ENCODE measurements around the gene NTRK3.

DNA sequence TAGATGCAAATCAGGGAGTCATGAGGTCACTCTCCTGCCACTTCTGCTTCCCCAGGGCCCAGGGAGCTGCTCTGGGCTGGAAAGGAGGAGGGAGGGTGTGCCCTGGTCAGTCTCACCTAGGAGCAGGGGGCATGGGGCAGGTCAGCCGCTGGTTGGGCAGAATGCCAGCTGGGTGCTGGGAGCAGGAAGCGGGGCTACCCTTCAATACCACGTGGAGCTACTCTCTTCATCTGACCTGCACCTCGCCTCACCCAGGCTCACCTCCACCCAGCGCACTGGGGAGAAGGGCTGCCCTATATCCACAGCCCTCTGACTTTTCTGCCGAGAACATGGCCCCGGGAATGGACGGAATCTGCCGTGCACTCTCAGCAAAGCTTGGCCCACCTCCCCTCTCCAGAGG is 15.1 kb downstream of the NTRK3 start:
- no peak for TF ChIP-seq EZH2phosphoT487 (IDR thresholded peaks at IDR 0.05; ENCODE audit: low read depth)
- TF ChIP-seq, protein P1, sequence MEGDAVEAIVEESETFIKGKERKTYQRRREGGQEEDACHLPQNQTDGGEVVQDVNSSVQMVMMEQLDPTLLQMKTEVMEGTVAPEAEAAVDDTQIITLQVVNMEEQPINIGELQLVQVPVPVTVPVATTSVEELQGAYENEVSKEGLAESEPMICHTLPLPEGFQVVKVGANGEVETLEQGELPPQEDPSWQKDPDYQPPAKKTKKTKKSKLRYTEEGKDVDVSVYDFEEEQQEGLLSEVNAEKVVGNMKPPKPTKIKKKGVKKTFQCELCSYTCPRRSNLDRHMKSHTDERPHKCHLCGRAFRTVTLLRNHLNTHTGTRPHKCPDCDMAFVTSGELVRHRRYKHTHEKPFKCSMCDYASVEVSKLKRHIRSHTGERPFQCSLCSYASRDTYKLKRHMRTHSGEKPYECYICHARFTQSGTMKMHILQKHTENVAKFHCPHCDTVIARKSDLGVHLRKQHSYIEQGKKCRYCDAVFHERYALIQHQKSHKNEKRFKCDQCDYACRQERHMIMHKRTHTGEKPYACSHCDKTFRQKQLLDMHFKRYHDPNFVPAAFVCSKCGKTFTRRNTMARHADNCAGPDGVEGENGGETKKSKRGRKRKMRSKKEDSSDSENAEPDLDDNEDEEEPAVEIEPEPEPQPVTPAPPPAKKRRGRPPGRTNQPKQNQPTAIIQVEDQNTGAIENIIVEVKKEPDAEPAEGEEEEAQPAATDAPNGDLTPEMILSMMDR (IDR thresholded peaks at IDR 0.05; ENCODE audit: low read depth, low read length) = no peak
